ENCODE data around the gene METTL18.

Gene METTL18

DNA sequence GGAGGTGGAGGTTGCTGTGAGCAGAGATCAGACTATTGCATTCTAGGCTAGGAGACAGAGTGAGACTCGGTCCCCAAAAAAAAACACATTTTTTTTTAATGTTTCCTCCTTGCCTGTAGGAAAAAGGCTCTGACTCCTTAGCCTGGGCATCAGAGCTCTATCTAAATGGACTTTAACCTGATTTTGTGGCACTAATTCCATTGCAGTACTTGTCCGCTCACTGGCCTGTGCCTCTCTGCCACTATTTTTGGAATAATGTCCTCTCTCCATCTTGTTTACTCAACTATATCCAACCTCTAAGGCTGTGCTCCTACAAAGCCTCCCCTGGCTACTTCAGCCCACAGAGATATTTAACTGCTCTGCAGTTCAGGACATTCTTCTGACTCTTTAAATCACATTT lies 26.5 kb downstream of the METTL18 start:
- no peaks in the 10 kb centered on the region for H3K9me3 ChIP-seq (replicated peaks in 1 of 2; ENCODE audit: control insufficient read depth in 2 of 2, insufficient read depth in 1 of 2, low read depth in 1 of 2, low read length in 2 of 2)
- H2AFZ ChIP-seq (ENCODE audit: low read length) = no peak overlapping the region
- no peaks in the 10 kb centered on the region for H3K36me3 ChIP-seq (replicated peaks in 1 of 2; ENCODE audit: control insufficient read depth in 2 of 2, insufficient read depth in 2 of 2, low read length in 2 of 2)
- no peak overlapping the region for H3K14ac ChIP-seq (ENCODE audit: low read length)
- no peak overlapping the region for H4K8ac ChIP-seq (ENCODE audit: low read depth, low read length)
- H2AK5ac ChIP-seq (ENCODE audit: low read depth, low read length) = no peak overlapping the region
- DNase-seq (ENCODE audit: low spot score) = no peak
- no peak overlapping the region for H2BK15ac ChIP-seq (ENCODE audit: low read length)
- H3K79me1 ChIP-seq (ENCODE audit: low read depth, low read length) = no peaks in the 10 kb centered on the region
- no peak overlapping the region for H3K18ac ChIP-seq (ENCODE audit: low read length)
- no peak overlapping the region for H4K91ac ChIP-seq (ENCODE audit: low read depth, low read length, poor library complexity)
- no peak overlapping the region for H2BK12ac ChIP-seq (ENCODE audit: low read length)
- H2BK5ac ChIP-seq (ENCODE audit: low read length) = no peak overlapping the region
- no peak overlapping the region for H3K4ac ChIP-seq (ENCODE audit: low read length)
- no peak overlapping the region for H3K27ac ChIP-seq (replicated peaks; ENCODE audit: low read length)
- H3K9ac ChIP-seq (ENCODE audit: low read depth, low read length, poor library complexity) = no peak overlapping the region
- no peak overlapping the region for H2BK120ac ChIP-seq (ENCODE audit: low read depth, low read length)
- H3K27me3 ChIP-seq (ENCODE audit: control insufficient read depth in 3 of 3, insufficient read depth in 3 of 3, low read depth in 1 of 3, low read length in 3 of 3) = peaks cover 0 to 2% (median 0%) of the 10 kb centered on the region in 3 experiments
- H3K4me3 ChIP-seq (ENCODE audit: low read length in 2 of 2) = no peak overlapping the region
- H3K23ac ChIP-seq (ENCODE audit: low read depth, low read length, poor library complexity) = no peak overlapping the region
- H3K4me1 ChIP-seq (ENCODE audit: control insufficient read depth in 2 of 2, insufficient read depth in 1 of 2, low read depth in 1 of 2, low read length in 2 of 2) = no peaks in the 10 kb centered on the region
- WGBS, 2 donors (ENCODE audit: extremely low coverage in 2 of 2, insufficient read length in 2 of 2, insufficient replicate concordance in 1 of 2) = no CpG with 5 or more reads among the region's 2 CpGs
- H3K4me2 ChIP-seq (ENCODE audit: insufficient read depth, low read length, poor library complexity, severe bottlenecking) = no peak overlapping the region

GRCh38 chr1:169765580-169766331 lies 29.0 kb downstream of the METTL18 start:
- Histone ChIP-seq H3K18ac (ENCODE audit: low read length) (no peak overlapping the region), H3K14ac (ENCODE audit: low read length) (no peak overlapping the region), H3K4me1 (ENCODE audit: control insufficient read depth in 2 of 2, insufficient read depth in 1 of 2, low read depth in 1 of 2, low read length in 2 of 2) (no peaks in the 10 kb centered on the region), H2BK5ac (ENCODE audit: low read length) (no peak overlapping the region), H3K36me3 (replicated peaks in 1 of 2; ENCODE audit: control insufficient read depth in 2 of 2, insufficient read depth in 2 of 2, low read length in 2 of 2) (no peaks in the 10 kb centered on the region), H2AK5ac (ENCODE audit: low read depth, low read length) (no peak overlapping the region), H4K91ac (ENCODE audit: low read depth, low read length, poor library complexity) (no peak overlapping the region), H2BK12ac (ENCODE audit: low read length) (no peak overlapping the region), H3K4ac (ENCODE audit: low read length) (no peak overlapping the region), H3K27me3 (ENCODE audit: control insufficient read depth in 3 of 3, insufficient read depth in 3 of 3, low read depth in 1 of 3, low read length in 3 of 3) (peaks cover 0 to 2% (median 0%) of the 10 kb centered on the region in 3 experiments), H3K27ac (replicated peaks; ENCODE audit: low read length) (no peak overlapping the region), H3K4me3 (ENCODE audit: low read length in 2 of 2) (no peak overlapping the region), H3K23ac (ENCODE audit: low read depth, low read length, poor library complexity) (no peak overlapping the region), H3K79me1 (ENCODE audit: low read depth, low read length) (no peaks in the 10 kb centered on the region), H2BK15ac (ENCODE audit: low read length) (no peak overlapping the region), H3K9ac (ENCODE audit: low read depth, low read length, poor library complexity) (no peak overlapping the region), H3K4me2 (ENCODE audit: insufficient read depth, low read length, poor library complexity, severe bottlenecking) (no peak overlapping the region), H2AFZ (ENCODE audit: low read length) (no peak overlapping the region), H3K9me3 (replicated peaks in 1 of 2; ENCODE audit: control insufficient read depth in 2 of 2, insufficient read depth in 1 of 2, low read depth in 1 of 2, low read length in 2 of 2) (no peaks in the 10 kb centered on the region), H2BK120ac (ENCODE audit: low read depth, low read length) (no peak overlapping the region), H4K8ac (ENCODE audit: low read depth, low read length) (no peak overlapping the region)
- DNase-seq (ENCODE audit: low spot score) = no peak
- WGBS, 2 donors (ENCODE audit: extremely low coverage in 2 of 2, insufficient read length in 2 of 2, insufficient replicate concordance in 1 of 2) = no CpG with 5 or more reads among the region's 7 CpGs

DNA sequence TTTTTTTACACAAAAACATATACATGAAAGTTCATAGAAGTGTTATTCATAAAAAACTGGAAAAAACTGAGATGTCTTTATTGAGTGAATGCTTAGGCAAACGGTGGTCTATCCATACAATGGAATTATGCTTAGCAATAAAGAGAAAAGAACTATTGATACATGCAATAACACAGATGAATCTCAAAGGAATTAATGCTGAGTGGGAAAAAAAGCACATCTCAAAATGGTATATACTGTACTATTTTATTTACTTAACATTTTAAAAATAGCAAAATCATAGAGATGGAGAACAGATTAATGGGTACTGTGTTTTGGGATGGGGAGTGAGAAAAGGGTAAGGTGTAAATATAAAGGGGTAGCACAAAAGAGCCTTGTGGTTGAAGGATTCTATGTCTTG lies 29.8 kb downstream of the METTL18 start:
- no peak for DNase-seq (ENCODE audit: low spot score)
- Histone ChIP-seq H2BK12ac (ENCODE audit: low read length) (no peak overlapping the region), H3K4ac (ENCODE audit: low read length) (no peak overlapping the region), H2BK15ac (ENCODE audit: low read length) (no peak overlapping the region), H3K9ac (ENCODE audit: low read depth, low read length, poor library complexity) (no peak overlapping the region), H2AK5ac (ENCODE audit: low read depth, low read length) (no peak overlapping the region), H3K79me1 (ENCODE audit: low read depth, low read length) (no peaks in the 10 kb centered on the region), H2BK120ac (ENCODE audit: low read depth, low read length) (no peak overlapping the region), H2AFZ (ENCODE audit: low read length) (no peak overlapping the region), H2BK5ac (ENCODE audit: low read length) (no peak overlapping the region), H3K4me2 (ENCODE audit: insufficient read depth, low read length, poor library complexity, severe bottlenecking) (no peak overlapping the region), H4K8ac (ENCODE audit: low read depth, low read length) (no peak overlapping the region), H3K27me3 (ENCODE audit: control insufficient read depth in 3 of 3, insufficient read depth in 3 of 3, low read depth in 1 of 3, low read length in 3 of 3) (peaks cover 0 to 2% (median 0%) of the 10 kb centered on the region in 3 experiments), H3K4me1 (ENCODE audit: control insufficient read depth in 2 of 2, insufficient read depth in 1 of 2, low read depth in 1 of 2, low read length in 2 of 2) (no peaks in the 10 kb centered on the region), H3K4me3 (ENCODE audit: low read length in 2 of 2) (no peak overlapping the region), H4K91ac (ENCODE audit: low read depth, low read length, poor library complexity) (no peak overlapping the region), H3K36me3 (replicated peaks in 1 of 2; ENCODE audit: control insufficient read depth in 2 of 2, insufficient read depth in 2 of 2, low read length in 2 of 2) (no peaks in the 10 kb centered on the region), H3K23ac (ENCODE audit: low read depth, low read length, poor library complexity) (no peak overlapping the region), H3K18ac (ENCODE audit: low read length) (no peak overlapping the region), H3K27ac (replicated peaks; ENCODE audit: low read length) (no peak overlapping the region), H3K9me3 (replicated peaks in 1 of 2; ENCODE audit: control insufficient read depth in 2 of 2, insufficient read depth in 1 of 2, low read depth in 1 of 2, low read length in 2 of 2) (no peaks in the 10 kb centered on the region), H3K14ac (ENCODE audit: low read length) (no peak overlapping the region)
- WGBS, 2 donors (ENCODE audit: extremely low coverage in 2 of 2, insufficient read length in 2 of 2, insufficient replicate concordance in 1 of 2) = no CpG with 5 or more reads among the region's 1 CpG

DNA sequence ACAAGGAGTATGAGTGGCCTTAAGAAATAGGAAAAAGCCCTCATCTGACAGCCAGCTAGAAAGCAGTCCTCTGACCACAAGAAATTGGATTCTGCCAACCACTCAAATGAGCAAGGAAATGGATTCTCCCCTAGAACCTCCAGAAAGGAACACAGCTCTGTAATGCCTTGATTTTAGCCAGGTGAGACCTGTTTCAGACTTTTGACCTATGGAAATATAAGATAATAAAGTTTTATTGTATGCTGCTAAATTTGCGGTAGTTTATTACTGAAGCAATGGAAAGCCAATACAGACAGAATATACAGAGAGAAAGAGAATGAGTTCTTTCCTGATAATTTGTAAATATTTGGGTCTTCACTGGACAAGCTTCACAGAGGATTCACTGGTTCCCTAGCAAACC lies 32.0 kb downstream of the METTL18 start:
- no peak overlapping the region for H3K4me2 ChIP-seq (ENCODE audit: insufficient read depth, low read length, poor library complexity, severe bottlenecking)
- no peak for DNase-seq (ENCODE audit: low spot score)
- H3K4me1 ChIP-seq (ENCODE audit: control insufficient read depth in 2 of 2, insufficient read depth in 1 of 2, low read depth in 1 of 2, low read length in 2 of 2) = no peaks in the 10 kb centered on the region
- no peak overlapping the region for H3K27ac ChIP-seq (replicated peaks; ENCODE audit: low read length)
- H4K8ac ChIP-seq (ENCODE audit: low read depth, low read length) = no peak overlapping the region
- H3K4me3 ChIP-seq (ENCODE audit: low read length in 2 of 2) = no peak overlapping the region
- no peak overlapping the region for H2BK15ac ChIP-seq (ENCODE audit: low read length)
- H3K9ac ChIP-seq (ENCODE audit: low read depth, low read length, poor library complexity) = no peak overlapping the region
- no peak overlapping the region for H2AK5ac ChIP-seq (ENCODE audit: low read depth, low read length)
- no peaks in the 10 kb centered on the region for H3K9me3 ChIP-seq (replicated peaks in 1 of 2; ENCODE audit: control insufficient read depth in 2 of 2, insufficient read depth in 1 of 2, low read depth in 1 of 2, low read length in 2 of 2)
- H3K4ac ChIP-seq (ENCODE audit: low read length) = no peak overlapping the region
- H2BK5ac ChIP-seq (ENCODE audit: low read length) = no peak overlapping the region
- no peaks in the 10 kb centered on the region for H3K36me3 ChIP-seq (replicated peaks in 1 of 2; ENCODE audit: control insufficient read depth in 2 of 2, insufficient read depth in 2 of 2, low read length in 2 of 2)
- no peak overlapping the region for H3K18ac ChIP-seq (ENCODE audit: low read length)
- H2AFZ ChIP-seq (ENCODE audit: low read length) = no peak overlapping the region
- H2BK12ac ChIP-seq (ENCODE audit: low read length) = no peak overlapping the region
- H4K91ac ChIP-seq (ENCODE audit: low read depth, low read length, poor library complexity) = no peak overlapping the region
- no peaks in the 10 kb centered on the region for H3K79me1 ChIP-seq (ENCODE audit: low read depth, low read length)
- no peaks in the 10 kb centered on the region for H3K27me3 ChIP-seq (ENCODE audit: control insufficient read depth in 3 of 3, insufficient read depth in 3 of 3, low read depth in 1 of 3, low read length in 3 of 3)
- no CpG with 5 or more reads among the region's 1 CpG for WGBS, 2 donors (ENCODE audit: extremely low coverage in 2 of 2, insufficient read length in 2 of 2, insufficient replicate concordance in 1 of 2)
- H2BK120ac ChIP-seq (ENCODE audit: low read depth, low read length) = no peak overlapping the region
- H3K14ac ChIP-seq (ENCODE audit: low read length) = no peak overlapping the region
- H3K23ac ChIP-seq (ENCODE audit: low read depth, low read length, poor library complexity) = no peak overlapping the region
